Measurements from ENCODE around the gene PCBP1. TPM values are rescaled to one million over a fixed set of nuclear protein-coding genes. Genes with fewer than 3 reads are reported as not detected.

PCBP1 gene
- total and polyA plus RNA-seq, 2 experiments from 2014 or later, result 212 to 393 TPM

DNA sequence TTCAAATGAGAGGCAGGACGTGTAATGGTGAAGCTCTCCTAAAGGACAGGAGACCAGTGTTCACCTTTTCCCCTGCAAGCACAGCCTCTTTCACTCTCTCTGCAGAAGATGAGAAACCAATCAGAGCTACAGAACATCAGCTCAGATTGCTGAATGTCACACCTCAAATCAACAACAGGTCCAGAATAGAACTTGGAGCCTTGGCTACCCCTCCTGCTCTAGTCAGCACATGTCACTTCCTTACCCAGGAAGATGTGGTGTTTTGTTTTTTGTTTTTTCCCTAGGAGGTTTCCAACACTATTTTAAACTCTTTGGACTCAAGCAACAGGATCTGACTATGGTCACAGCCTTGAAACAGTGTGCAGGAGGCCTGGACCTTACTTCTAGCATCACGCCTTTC, 41.3 kb upstream of the PCBP1 start:
- Histone ChIP-seq H3K4me1 (ENCODE audit: insufficient read depth) (no peaks in the 10 kb centered on the region), H3K36me3 (ENCODE audit: insufficient read depth) (no peaks in the 10 kb centered on the region; the same call in 1 of the 2 replicates), H2AFZ (no peak overlapping the region), H4K20me1 (replicated peaks; ENCODE audit: insufficient read depth) (no peaks in the 10 kb centered on the region), H3K9me2 (ENCODE audit: insufficient read depth) (0 out of 2 replicates have a peak, but pooled peaks cover 4% of the 10 kb centered on the region), H3K4me2 (no peak overlapping the region), H3K4me3 (no peak overlapping the region), H3F3A (replicated peaks; ENCODE audit: low read depth) (0 out of 2 replicates have a peak, but pooled peaks cover 10% of the 10 kb centered on the region), H3K27ac (ENCODE audit: low read depth) (0 out of 2 replicates have a peak overlapping the region, but pooled peaks have one; percentile 12), H3K79me2 (replicated peaks; ENCODE audit: insufficient read depth) (no peaks in the 10 kb centered on the region), H3K27me3 (ENCODE audit: insufficient read depth) (no peaks in the 10 kb centered on the region)
- DNase-seq (ENCODE audit: low spot score) (no peak), ATAC-seq (no peak)
- Mint-ChIP-seq H3K27me3 (ENCODE audit: insufficient read depth, low read depth, poor library complexity) (no peaks in the 10 kb centered on the region), H3K4me3 (no peak overlapping the region), H3K36me3 (ENCODE audit: low read depth) (peaks cover 14% of the 10 kb centered on the region), H3K9me3 (no peaks in the 10 kb centered on the region), H3K4me1 (no peaks in the 10 kb centered on the region; the same call in 2 of the 3 replicates), H3K27ac (0 out of 2 replicates have a peak overlapping the region, but pooled peaks have one; percentile 32)
- TF ChIP-seq STAT1 (IDR thresholded peaks at IDR 0.05; ENCODE audit: unreplicated experiment), result no peak
- no peak for TF ChIP-seq EZH2phosphoT487 (IDR thresholded peaks at IDR 0.05; ENCODE audit: unreplicated experiment)
- no peak for TF ChIP-seq JUNB (IDR thresholded peaks at IDR 0.05; ENCODE audit: unreplicated experiment)
- TF ChIP-seq ZNF114 (CRISPR knock-in tag; IDR thresholded peaks at IDR 0.05), result no peak
- no peak for TF ChIP-seq POLR2AphosphoS5 (IDR thresholded peaks at IDR 0.05; ENCODE audit: low read depth)
- TF ChIP-seq, protein P1, sequence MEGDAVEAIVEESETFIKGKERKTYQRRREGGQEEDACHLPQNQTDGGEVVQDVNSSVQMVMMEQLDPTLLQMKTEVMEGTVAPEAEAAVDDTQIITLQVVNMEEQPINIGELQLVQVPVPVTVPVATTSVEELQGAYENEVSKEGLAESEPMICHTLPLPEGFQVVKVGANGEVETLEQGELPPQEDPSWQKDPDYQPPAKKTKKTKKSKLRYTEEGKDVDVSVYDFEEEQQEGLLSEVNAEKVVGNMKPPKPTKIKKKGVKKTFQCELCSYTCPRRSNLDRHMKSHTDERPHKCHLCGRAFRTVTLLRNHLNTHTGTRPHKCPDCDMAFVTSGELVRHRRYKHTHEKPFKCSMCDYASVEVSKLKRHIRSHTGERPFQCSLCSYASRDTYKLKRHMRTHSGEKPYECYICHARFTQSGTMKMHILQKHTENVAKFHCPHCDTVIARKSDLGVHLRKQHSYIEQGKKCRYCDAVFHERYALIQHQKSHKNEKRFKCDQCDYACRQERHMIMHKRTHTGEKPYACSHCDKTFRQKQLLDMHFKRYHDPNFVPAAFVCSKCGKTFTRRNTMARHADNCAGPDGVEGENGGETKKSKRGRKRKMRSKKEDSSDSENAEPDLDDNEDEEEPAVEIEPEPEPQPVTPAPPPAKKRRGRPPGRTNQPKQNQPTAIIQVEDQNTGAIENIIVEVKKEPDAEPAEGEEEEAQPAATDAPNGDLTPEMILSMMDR (conservative IDR thresholded peaks at IDR 0.05; ENCODE audit: low read depth in 2 of 2), result no peak
- TF ChIP-seq NANOG (IDR thresholded peaks at IDR 0.05; ENCODE audit: borderline replicate concordance), result no peak

DNA sequence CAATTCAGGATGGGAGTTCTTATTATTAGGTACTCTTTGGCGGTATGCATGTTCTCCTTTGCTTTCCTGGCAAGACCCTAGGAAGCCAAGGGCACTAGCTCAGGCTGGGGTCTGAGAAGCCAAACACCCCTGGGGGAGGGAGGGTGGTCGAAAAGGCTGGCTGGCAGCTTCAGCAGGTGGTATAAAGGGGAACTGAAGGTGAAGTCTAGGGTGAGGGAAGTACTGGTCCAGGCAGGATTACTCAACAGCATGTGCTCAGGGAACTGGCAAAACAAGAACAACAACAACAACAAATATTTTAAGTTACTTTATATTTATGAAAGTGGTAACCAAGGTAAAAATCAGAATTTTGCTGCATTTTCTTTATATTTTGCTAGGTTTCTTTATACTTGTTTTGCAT, 40.7 kb upstream of the PCBP1 start:
- 0 out of 2 replicates have a peak overlapping the region, but pooled peaks have one; percentile 12 for H3K27ac ChIP-seq (ENCODE audit: low read depth)
- no peak for TF ChIP-seq STAT1 (IDR thresholded peaks at IDR 0.05; ENCODE audit: unreplicated experiment)
- TF ChIP-seq EZH2 (IDR thresholded peaks at IDR 0.05; ENCODE audit: low read depth, unreplicated experiment), result no peak
- TF ChIP-seq NANOG (IDR thresholded peaks at IDR 0.05; ENCODE audit: borderline replicate concordance), result no peak
- TF ChIP-seq, protein P2, sequence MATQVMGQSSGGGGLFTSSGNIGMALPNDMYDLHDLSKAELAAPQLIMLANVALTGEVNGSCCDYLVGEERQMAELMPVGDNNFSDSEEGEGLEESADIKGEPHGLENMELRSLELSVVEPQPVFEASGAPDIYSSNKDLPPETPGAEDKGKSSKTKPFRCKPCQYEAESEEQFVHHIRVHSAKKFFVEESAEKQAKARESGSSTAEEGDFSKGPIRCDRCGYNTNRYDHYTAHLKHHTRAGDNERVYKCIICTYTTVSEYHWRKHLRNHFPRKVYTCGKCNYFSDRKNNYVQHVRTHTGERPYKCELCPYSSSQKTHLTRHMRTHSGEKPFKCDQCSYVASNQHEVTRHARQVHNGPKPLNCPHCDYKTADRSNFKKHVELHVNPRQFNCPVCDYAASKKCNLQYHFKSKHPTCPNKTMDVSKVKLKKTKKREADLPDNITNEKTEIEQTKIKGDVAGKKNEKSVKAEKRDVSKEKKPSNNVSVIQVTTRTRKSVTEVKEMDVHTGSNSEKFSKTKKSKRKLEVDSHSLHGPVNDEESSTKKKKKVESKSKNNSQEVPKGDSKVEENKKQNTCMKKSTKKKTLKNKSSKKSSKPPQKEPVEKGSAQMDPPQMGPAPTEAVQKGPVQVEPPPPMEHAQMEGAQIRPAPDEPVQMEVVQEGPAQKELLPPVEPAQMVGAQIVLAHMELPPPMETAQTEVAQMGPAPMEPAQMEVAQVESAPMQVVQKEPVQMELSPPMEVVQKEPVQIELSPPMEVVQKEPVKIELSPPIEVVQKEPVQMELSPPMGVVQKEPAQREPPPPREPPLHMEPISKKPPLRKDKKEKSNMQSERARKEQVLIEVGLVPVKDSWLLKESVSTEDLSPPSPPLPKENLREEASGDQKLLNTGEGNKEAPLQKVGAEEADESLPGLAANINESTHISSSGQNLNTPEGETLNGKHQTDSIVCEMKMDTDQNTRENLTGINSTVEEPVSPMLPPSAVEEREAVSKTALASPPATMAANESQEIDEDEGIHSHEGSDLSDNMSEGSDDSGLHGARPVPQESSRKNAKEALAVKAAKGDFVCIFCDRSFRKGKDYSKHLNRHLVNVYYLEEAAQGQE (IDR thresholded peaks at IDR 0.05; ENCODE audit: unreplicated experiment), result no peak
- TF ChIP-seq, protein P3, sequence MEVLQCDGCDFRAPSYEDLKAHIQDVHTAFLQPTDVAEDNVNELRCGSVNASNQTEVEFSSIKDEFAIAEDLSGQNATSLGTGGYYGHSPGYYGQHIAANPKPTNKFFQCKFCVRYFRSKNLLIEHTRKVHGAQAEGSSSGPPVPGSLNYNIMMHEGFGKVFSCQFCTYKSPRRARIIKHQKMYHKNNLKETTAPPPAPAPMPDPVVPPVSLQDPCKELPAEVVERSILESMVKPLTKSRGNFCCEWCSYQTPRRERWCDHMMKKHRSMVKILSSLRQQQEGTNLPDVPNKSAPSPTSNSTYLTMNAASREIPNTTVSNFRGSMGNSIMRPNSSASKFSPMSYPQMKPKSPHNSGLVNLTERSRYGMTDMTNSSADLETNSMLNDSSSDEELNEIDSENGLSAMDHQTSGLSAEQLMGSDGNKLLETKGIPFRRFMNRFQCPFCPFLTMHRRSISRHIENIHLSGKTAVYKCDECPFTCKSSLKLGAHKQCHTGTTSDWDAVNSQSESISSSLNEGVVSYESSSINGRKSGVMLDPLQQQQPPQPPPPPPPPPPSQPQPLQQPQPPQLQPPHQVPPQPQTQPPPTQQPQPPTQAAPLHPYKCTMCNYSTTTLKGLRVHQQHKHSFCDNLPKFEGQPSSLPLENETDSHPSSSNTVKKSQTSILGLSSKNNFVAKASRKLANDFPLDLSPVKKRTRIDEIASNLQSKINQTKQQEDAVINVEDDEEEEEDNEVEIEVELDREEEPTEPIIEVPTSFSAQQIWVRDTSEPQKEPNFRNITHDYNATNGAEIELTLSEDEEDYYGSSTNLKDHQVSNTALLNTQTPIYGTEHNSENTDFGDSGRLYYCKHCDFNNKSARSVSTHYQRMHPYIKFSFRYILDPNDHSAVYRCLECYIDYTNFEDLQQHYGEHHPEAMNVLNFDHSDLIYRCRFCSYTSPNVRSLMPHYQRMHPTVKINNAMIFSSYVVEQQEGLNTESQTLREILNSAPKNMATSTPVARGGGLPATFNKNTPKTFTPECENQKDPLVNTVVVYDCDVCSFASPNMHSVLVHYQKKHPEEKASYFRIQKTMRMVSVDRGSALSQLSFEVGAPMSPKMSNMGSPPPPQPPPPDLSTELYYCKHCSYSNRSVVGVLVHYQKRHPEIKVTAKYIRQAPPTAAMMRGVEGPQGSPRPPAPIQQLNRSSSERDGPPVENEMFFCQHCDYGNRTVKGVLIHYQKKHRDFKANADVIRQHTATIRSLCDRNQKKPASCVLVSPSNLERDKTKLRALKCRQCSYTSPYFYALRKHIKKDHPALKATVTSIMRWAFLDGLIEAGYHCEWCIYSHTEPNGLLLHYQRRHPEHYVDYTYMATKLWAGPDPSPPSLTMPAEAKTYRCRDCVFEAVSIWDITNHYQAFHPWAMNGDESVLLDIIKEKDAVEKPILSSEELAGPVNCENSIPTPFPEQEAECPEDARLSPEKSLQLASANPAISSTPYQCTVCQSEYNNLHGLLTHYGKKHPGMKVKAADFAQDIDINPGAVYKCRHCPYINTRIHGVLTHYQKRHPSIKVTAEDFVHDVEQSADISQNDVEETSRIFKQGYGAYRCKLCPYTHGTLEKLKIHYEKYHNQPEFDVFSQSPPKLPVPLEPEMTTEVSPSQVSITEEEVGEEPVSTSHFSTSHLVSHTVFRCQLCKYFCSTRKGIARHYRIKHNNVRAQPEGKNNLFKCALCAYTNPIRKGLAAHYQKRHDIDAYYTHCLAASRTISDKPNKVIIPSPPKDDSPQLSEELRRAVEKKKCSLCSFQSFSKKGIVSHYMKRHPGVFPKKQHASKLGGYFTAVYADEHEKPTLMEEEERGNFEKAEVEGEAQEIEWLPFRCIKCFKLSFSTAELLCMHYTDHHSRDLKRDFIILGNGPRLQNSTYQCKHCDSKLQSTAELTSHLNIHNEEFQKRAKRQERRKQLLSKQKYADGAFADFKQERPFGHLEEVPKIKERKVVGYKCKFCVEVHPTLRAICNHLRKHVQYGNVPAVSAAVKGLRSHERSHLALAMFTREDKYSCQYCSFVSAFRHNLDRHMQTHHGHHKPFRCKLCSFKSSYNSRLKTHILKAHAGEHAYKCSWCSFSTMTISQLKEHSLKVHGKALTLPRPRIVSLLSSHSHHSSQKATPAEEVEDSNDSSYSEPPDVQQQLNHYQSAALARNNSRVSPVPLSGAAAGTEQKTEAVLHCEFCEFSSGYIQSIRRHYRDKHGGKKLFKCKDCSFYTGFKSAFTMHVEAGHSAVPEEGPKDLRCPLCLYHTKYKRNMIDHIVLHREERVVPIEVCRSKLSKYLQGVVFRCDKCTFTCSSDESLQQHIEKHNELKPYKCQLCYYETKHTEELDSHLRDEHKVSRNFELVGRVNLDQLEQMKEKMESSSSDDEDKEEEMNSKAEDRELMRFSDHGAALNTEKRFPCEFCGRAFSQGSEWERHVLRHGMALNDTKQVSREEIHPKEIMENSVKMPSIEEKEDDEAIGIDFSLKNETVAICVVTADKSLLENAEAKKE (CRISPR knock-in tag; IDR thresholded peaks at IDR 0.05), result no peak

More for the DNA sequence above, 40.7 kb upstream of the PCBP1 start:
- no peaks in the 10 kb centered on the region; the same call in 2 of the 3 replicates for H3K4me1 Mint-ChIP-seq
- peaks cover 17% of the 10 kb centered on the region for H3K36me3 Mint-ChIP-seq (ENCODE audit: low read depth)
- H3K27ac Mint-ChIP-seq, result no peak overlapping the region
- Histone ChIP-seq H3K4me2 (no peak overlapping the region), H4K20me1 (replicated peaks; ENCODE audit: insufficient read depth) (no peaks in the 10 kb centered on the region), H3F3A (replicated peaks; ENCODE audit: low read depth) (0 out of 2 replicates have a peak, but pooled peaks cover 10% of the 10 kb centered on the region), H3K4me3 (no peak overlapping the region), H3K4me1 (ENCODE audit: insufficient read depth) (no peaks in the 10 kb centered on the region), H3K9me2 (ENCODE audit: insufficient read depth) (no peaks in the 10 kb centered on the region), H3K27me3 (ENCODE audit: insufficient read depth) (no peaks in the 10 kb centered on the region), H2AFZ (no peak overlapping the region), H3K36me3 (ENCODE audit: insufficient read depth) (no peaks in the 10 kb centered on the region; the same call in 1 of the 2 replicates), H3K79me2 (replicated peaks; ENCODE audit: insufficient read depth) (no peaks in the 10 kb centered on the region)
- no peak overlapping the region for H3K4me3 Mint-ChIP-seq
- DNase-seq (ENCODE audit: low spot score) (no peak), ATAC-seq (no peak)
- H3K9me3 Mint-ChIP-seq, result no peaks in the 10 kb centered on the region
- H3K27me3 Mint-ChIP-seq (ENCODE audit: insufficient read depth, low read depth, poor library complexity), result no peaks in the 10 kb centered on the region
